Activated naive CD8-positive, alpha-beta T cell treated with anti-CD3 and anti-CD28 coated beads, Interleukin-2, amount 50 U/mL, for 16 hours (primary cell): ENCODE measurements around the gene KLK4.
"Not testable (repeated sequence)": the region's sequence is repeated elsewhere in the genome, so short reads cannot be mapped to it uniquely, and the experiment has no call there.

Experiments
- DNase-seq: peaks from one replicate; pipeline ENCODE4 v3.0.0-alpha.2; 2020; ENCODE audit warnings: low read depth, low spot score

The KLK4 gene

GRCh38 chr19:50912727-50913716 lies 1.8 kb upstream of the KLK4 start:
- DNase-seq = no peak

- DNase-seq = no peak
These were observed 956 bp upstream of the KLK4 start for GRCh38 chr19:50912102-50912599.

GRCh38 chr19:50910722-50911121 lies 473 bp downstream of the KLK4 start:
- no peak for DNase-seq

GRCh38 chr19:50909240-50910070 lies 1.7 kb downstream of the KLK4 start:
- DNase-seq = no peak

- DNase-seq = no peak
These were observed 2.9 kb downstream of the KLK4 start for GRCh38 chr19:50908336-50908735.

GRCh38 chr19:50906217-50906616 lies 5.0 kb downstream of the KLK4 start:
- DNase-seq = no peak

- DNase-seq = no peak
These were observed 8.6 kb downstream of the KLK4 start for GRCh38 chr19:50902640-50903039.

GRCh38 chr19:50899569-50899968 lies 11.6 kb downstream of the KLK4 start:
- DNase-seq = no peak

GRCh38 chr19:50898018-50898417 lies 13.2 kb downstream of the KLK4 start:
- DNase-seq = no peak

GRCh38 chr19:50897612-50898011 lies 13.6 kb downstream of the KLK4 start:
- no peak for DNase-seq

GRCh38 chr19:50897191-50897607 lies 14.0 kb downstream of the KLK4 start:
- no peak for DNase-seq

GRCh38 chr19:50896591-50897190 lies 14.5 kb downstream of the KLK4 start:
- DNase-seq = no peak

GRCh38 chr19:50896089-50896590 lies 15.1 kb downstream of the KLK4 start:
- not testable (repeated sequence) for DNase-seq

GRCh38 chr19:50894478-50895356 lies 16.5 kb downstream of the KLK4 start:
- DNase-seq = no peak

GRCh38 chr19:50893047-50893736 lies 18.0 kb downstream of the KLK4 start:
- DNase-seq = no peak

- no peak for DNase-seq
These were observed 20.0 kb downstream of the KLK4 start for GRCh38 chr19:50891253-50891625.

- no peak for DNase-seq
These were observed 20.6 kb downstream of the KLK4 start for GRCh38 chr19:50890422-50891252.

- DNase-seq = no peak
These were observed 21.6 kb downstream of the KLK4 start for GRCh38 chr19:50889638-50890037.

- DNase-seq = no peak
These were observed 29.0 kb downstream of the KLK4 start for GRCh38 chr19:50882188-50882587.
